Karpas-422 (cell line): Measurements from ENCODE around the gene CPNE6. TPM values are rescaled to one million over a fixed set of nuclear protein-coding genes. Genes with fewer than 3 reads are reported as not detected.

Experiments
- DNase-seq: peaks from one replicate; pipeline ENCODE4 v3.0.0-alpha.2; 2015
- H2AFZ ChIP-seq: fragments of 200-600 bp; sonication (generic); 2 replicates; pipeline ENCODE4 v1.6.1; 2014; ENCODE audit warnings: antibody characterized with exemption, low read length, mixed read lengths
- H3K27ac ChIP-seq: fragments of 200-600 bp; sonication (generic); 2 replicates; pipeline ENCODE4 v1.5.1; 2014; ENCODE audit warnings: mild to moderate bottlenecking, low read length, moderate library complexity
- H3K27me3 ChIP-seq: fragments of 200-600 bp; sonication (generic); 2 replicates; pipeline ENCODE4 v1.6.1; 2014; ENCODE audit warnings: low read length, mixed read lengths
- H3K36me3 ChIP-seq: fragments of 200-600 bp; sonication (generic); 2 replicates; pipeline ENCODE4 v1.6.1; 2014; ENCODE audit warnings: low read length, mixed read lengths; ENCODE audit not compliant: insufficient read depth
- H3K4me1 ChIP-seq: fragments of 200-600 bp; sonication (generic); 2 replicates; pipeline ENCODE4 v1.6.1; 2014; ENCODE audit warnings: mild to moderate bottlenecking, low read length, mixed read lengths
- H3K4me2 ChIP-seq: fragments of 200-600 bp; sonication (generic); 2 replicates; pipeline ENCODE4 v1.6.1; 2014; ENCODE audit warnings: low read length, low read depth, mild to moderate bottlenecking; ENCODE audit not compliant: poor library complexity, severe bottlenecking
- H3K4me3 ChIP-seq: fragments of 200-600 bp; sonication (generic); 2 replicates; pipeline ENCODE4 v1.5.1; 2014; ENCODE audit warnings: mild to moderate bottlenecking, antibody characterized with exemption, low read length, mixed read lengths
- H3K79me2 ChIP-seq: fragments of 200-600 bp; sonication (generic); 2 replicates; pipeline ENCODE4 v1.6.1; 2014; ENCODE audit warnings: mild to moderate bottlenecking, low read length, mixed read lengths
- H3K9ac ChIP-seq: fragments of 200-600 bp; sonication (generic); 2 replicates; pipeline ENCODE4 v1.6.0; 2014; ENCODE audit warnings: low read length
- H3K9me2 ChIP-seq: fragments of 200-600 bp; sonication (generic), shearing (Covaris generic); replicated peaks from 2 replicates; pipeline ENCODE4 v1.6.0; 2014; ENCODE audit warnings: mild to moderate bottlenecking, low read length, moderate library complexity; ENCODE audit not compliant: insufficient read depth
- H3K9me3 ChIP-seq: fragments of 300-700, 200-600 bp; sonication (generic); 2 replicates; pipeline ENCODE4 v1.6.1; 2014; ENCODE audit warnings: low read length, mixed read lengths
- H4K20me1 ChIP-seq: fragments of 200-600 bp; sonication (generic); 2 replicates; pipeline ENCODE4 v1.6.1; 2014; ENCODE audit warnings: mild to moderate bottlenecking, antibody characterized with exemption, low read length, low read depth; ENCODE audit not compliant: insufficient read depth
- total RNA-seq: library from RNA; depleted of rRNA; stranded (reverse); fragments of >200 nt; shearing (Covaris generic); gene quantifications from 2 replicates; pipeline ENCODE4 v1.2.3, GENCODE V29; 2014; ENCODE audit warnings: low replicate concordance

Gene CPNE6
- total RNA-seq, 1 experiment from 2014 or later: 1.3 TPM

DNA sequence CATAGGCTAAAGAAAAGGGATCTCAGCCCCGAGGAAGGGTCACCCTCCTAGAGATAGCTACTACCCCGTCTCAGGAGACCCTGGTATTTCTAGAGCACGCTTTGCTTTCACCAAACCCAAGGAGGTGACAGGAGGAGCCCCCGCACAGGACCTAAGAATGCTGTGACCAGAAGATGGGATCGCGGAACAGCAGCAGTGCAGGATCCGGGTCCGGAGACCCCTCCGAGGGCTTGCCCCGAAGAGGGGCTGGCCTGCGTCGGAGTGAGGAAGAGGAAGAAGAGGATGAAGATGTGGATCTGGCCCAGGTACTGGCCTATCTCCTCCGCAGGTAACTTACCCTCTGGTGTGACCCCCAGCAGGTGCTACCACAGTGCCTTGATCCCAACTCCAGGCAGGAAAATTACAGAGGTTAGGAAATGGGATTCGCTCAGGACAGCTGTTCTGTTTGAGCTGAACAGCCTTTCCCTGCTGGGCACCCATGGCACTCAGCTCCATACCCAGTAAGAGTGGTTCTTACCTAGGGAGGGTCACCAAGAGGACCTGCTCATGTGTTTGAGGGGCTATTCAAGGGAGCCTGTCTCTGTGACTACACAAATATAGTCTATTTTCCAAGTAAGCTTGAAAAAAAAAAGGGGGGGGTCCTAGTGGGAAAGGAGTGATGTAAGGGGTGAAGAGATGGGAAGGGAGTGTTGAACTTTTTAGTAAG is 44.2 kb downstream of the CPNE6 start:
- Histone ChIP-seq H2AFZ (peak overlapping the region; percentile 78), H3K27me3 (no peaks in the 10 kb centered on the region), H3K9me2 (no peaks in the 10 kb centered on the region), H3K4me1 (peaks cover 19% of the 10 kb centered on the region), H3K79me2 (peaks cover 22% of the 10 kb centered on the region), H3K27ac (peak overlapping the region; percentile 5; the same call in 1 of the 2 replicates), H4K20me1 (no peaks in the 10 kb centered on the region), H3K9me3 (no peaks in the 10 kb centered on the region), H3K9ac (peak overlapping the region; percentile 77), H3K4me2 (peak overlapping the region; percentile 91), H3K4me3 (peak overlapping the region; percentile 89), H3K36me3 (peaks cover 9% of the 10 kb centered on the region; the same call in 1 of the 2 replicates)
- DNase-seq: no peak

- H2AFZ ChIP-seq: no peak overlapping the region
- H3K4me2 ChIP-seq: peak overlapping the region; percentile 91
- H3K79me2 ChIP-seq: peaks cover 22% of the 10 kb centered on the region
- H3K27ac ChIP-seq: no peak overlapping the region
- no peaks in the 10 kb centered on the region for H4K20me1 ChIP-seq
- H3K9ac ChIP-seq: peak overlapping the region; percentile 77
- no peaks in the 10 kb centered on the region for H3K9me2 ChIP-seq
- H3K36me3 ChIP-seq: peaks cover 16% of the 10 kb centered on the region
- no peak for DNase-seq
- no peaks in the 10 kb centered on the region for H3K9me3 ChIP-seq
- H3K4me1 ChIP-seq: peaks cover 19% of the 10 kb centered on the region
- H3K4me3 ChIP-seq: peak overlapping the region; percentile 89
- H3K27me3 ChIP-seq: no peaks in the 10 kb centered on the region
Observed at GRCh38 chr14:24116128-24116814, 44.9 kb downstream of the CPNE6 start.

GRCh38 chr14:24117179-24117578 is 45.8 kb downstream of the CPNE6 start:
- DNase-seq: no peak
- Histone ChIP-seq H3K4me3 (no peak overlapping the region), H2AFZ (no peak overlapping the region), H3K27ac (no peak overlapping the region), H3K9ac (no peak overlapping the region), H3K9me2 (no peaks in the 10 kb centered on the region), H3K9me3 (no peaks in the 10 kb centered on the region), H3K4me1 (peaks cover 19% of the 10 kb centered on the region), H3K36me3 (peaks cover 21% of the 10 kb centered on the region), H3K27me3 (no peaks in the 10 kb centered on the region), H3K79me2 (peaks cover 22% of the 10 kb centered on the region), H3K4me2 (no peak overlapping the region), H4K20me1 (no peaks in the 10 kb centered on the region)

DNA sequence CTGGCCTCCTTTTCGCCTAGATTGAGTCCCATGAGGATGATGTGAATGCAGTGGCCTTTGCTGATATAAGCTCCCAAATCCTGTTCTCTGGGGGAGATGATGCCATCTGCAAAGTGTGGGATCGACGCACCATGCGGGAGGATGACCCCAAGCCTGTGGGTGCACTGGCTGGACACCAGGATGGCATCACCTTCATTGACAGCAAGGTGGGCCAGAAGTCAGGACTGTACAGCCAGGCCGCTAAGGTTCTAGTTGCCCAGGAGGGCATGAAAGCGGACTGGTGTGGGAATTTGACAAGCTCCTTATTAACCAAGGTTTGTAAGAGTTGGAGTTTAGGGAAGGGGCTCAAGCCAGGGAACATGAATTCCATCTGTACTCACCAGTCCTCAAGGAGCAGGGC is 48.3 kb downstream of the CPNE6 start:
- Histone ChIP-seq H3K9ac (no peak overlapping the region), H3K4me2 (no peak overlapping the region), H3K79me2 (peaks cover 18% of the 10 kb centered on the region), H2AFZ (no peak overlapping the region), H3K4me1 (peaks cover 28% of the 10 kb centered on the region), H3K9me2 (no peaks in the 10 kb centered on the region), H3K4me3 (no peak overlapping the region), H3K27ac (no peak overlapping the region), H3K36me3 (peaks cover 26% of the 10 kb centered on the region), H3K9me3 (no peaks in the 10 kb centered on the region), H3K27me3 (no peaks in the 10 kb centered on the region), H4K20me1 (no peaks in the 10 kb centered on the region)
- no peak for DNase-seq

GRCh38 chr14:24121210-24121609 is 49.8 kb downstream of the CPNE6 start:
- H3K27me3 ChIP-seq: no peaks in the 10 kb centered on the region
- H3K4me1 ChIP-seq: peaks cover 18% of the 10 kb centered on the region
- H3K9me3 ChIP-seq: no peaks in the 10 kb centered on the region
- peaks cover 26% of the 10 kb centered on the region for H3K36me3 ChIP-seq
- no peak for DNase-seq
- H3K4me3 ChIP-seq: no peak overlapping the region
- no peaks in the 10 kb centered on the region for H3K9me2 ChIP-seq
- no peak overlapping the region for H3K9ac ChIP-seq
- no peak overlapping the region for H2AFZ ChIP-seq
- H3K27ac ChIP-seq: no peak overlapping the region
- no peak overlapping the region for H3K4me2 ChIP-seq
- peaks cover 8% of the 10 kb centered on the region for H3K79me2 ChIP-seq
- no peaks in the 10 kb centered on the region for H4K20me1 ChIP-seq

GRCh38 chr14:24122416-24122815 is 51.1 kb downstream of the CPNE6 start:
- no peaks in the 10 kb centered on the region for H3K27me3 ChIP-seq
- no peaks in the 10 kb centered on the region for H3K9me2 ChIP-seq
- peaks cover 13% of the 10 kb centered on the region for H3K4me1 ChIP-seq
- H3K79me2 ChIP-seq: no peaks in the 10 kb centered on the region
- H3K9me3 ChIP-seq: no peaks in the 10 kb centered on the region
- no peak overlapping the region for H3K9ac ChIP-seq
- H2AFZ ChIP-seq: no peak overlapping the region
- H3K36me3 ChIP-seq: peaks cover 26% of the 10 kb centered on the region
- H3K4me3 ChIP-seq: no peak overlapping the region
- H4K20me1 ChIP-seq: no peaks in the 10 kb centered on the region
- no peak overlapping the region for H3K27ac ChIP-seq
- DNase-seq: no peak
- H3K4me2 ChIP-seq: no peak overlapping the region

- H3K4me1 ChIP-seq: peaks cover 13% of the 10 kb centered on the region
- no peaks in the 10 kb centered on the region for H3K27me3 ChIP-seq
- H3K27ac ChIP-seq: no peak overlapping the region
- no peak for DNase-seq
- H2AFZ ChIP-seq: no peak overlapping the region
- H3K4me2 ChIP-seq: no peak overlapping the region
- H3K9me2 ChIP-seq: no peaks in the 10 kb centered on the region
- H3K4me3 ChIP-seq: no peak overlapping the region
- no peaks in the 10 kb centered on the region for H3K79me2 ChIP-seq
- no peak overlapping the region for H3K9ac ChIP-seq
- no peaks in the 10 kb centered on the region for H3K9me3 ChIP-seq
- no peaks in the 10 kb centered on the region for H4K20me1 ChIP-seq
- H3K36me3 ChIP-seq: peaks cover 21% of the 10 kb centered on the region
Observed at GRCh38 chr14:24122898-24123297, 51.5 kb downstream of the CPNE6 start.
